ENCODE measurements around the gene CAPS2.

DNA sequence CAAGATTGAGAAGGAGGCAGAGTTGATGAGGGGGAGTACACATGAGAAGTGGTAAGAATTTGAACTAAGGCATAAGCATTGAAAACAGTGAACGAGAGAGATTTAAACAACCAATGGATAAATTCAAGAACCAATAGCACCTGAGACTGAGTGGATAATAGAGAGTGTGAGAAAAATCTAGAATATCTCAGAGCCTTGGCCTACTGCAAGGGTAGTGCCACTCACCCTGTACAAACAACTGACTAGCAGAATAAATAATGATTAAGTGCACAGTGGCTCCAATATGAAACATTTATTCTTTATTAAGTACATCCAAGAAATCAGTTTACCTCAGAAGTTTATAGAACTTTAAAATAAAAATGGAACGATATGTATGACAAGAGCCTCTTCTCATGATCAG is 54.4 kb downstream of the CAPS2 start:
- TF ChIP-seq CTCF (IDR thresholded peaks at IDR 0.05) (no peak), EP300 (IDR thresholded peaks at IDR 0.05) (no peak)

Data from upper lobe of left lung (tissue), 4 donors.